ENCODE results near the gene DTL. TPM values are rescaled to one million over a fixed set of nuclear protein-coding genes. Genes with fewer than 3 reads are reported as not detected.

Gene DTL
- total RNA-seq, 1 experiment from 2014 or later: 73.0 TPM

GRCh38 chr1:212149566-212149965, 114.0 kb downstream of the DTL start:
- Histone ChIP-seq H2BK12ac (ENCODE audit: insufficient read length, low read depth, low read length) (no peak overlapping the region), H3K4me1 (ENCODE audit: insufficient read depth, low read length) (no peaks in the 10 kb centered on the region), H4K8ac (replicated peaks; ENCODE audit: insufficient read length, low read depth, low read length) (no peak overlapping the region), H4K5ac (ENCODE audit: insufficient read length, low read depth, low read length) (no peak overlapping the region), H3K79me1 (ENCODE audit: insufficient read depth, low read depth, low read length, poor library complexity, severe bottlenecking) (no peaks in the 10 kb centered on the region), H3K4ac (ENCODE audit: low read depth, low read length) (no peak overlapping the region), H3K4me2 (ENCODE audit: insufficient read depth, insufficient read length, low read length) (no peak overlapping the region), H3K27me3 (ENCODE audit: insufficient read depth, low read length) (no peaks in the 10 kb centered on the region), H2AFZ (ENCODE audit: low read length) (no peak overlapping the region), H3K23me2 (ENCODE audit: insufficient read length, low read depth, low read length, poor library complexity, severe bottlenecking) (no peaks in the 10 kb centered on the region), H3K14ac (ENCODE audit: insufficient read depth, low read length) (no peak overlapping the region), H3K23ac (ENCODE audit: insufficient read length, low read depth, low read length) (no peak overlapping the region), H3K18ac (ENCODE audit: insufficient read length, low read depth, low read length) (no peak overlapping the region), H4K91ac (ENCODE audit: insufficient read length, low read depth, low read length) (no peak overlapping the region), H2BK20ac (ENCODE audit: low read depth, low read length, poor library complexity, severe bottlenecking) (no peak overlapping the region), H2BK120ac (ENCODE audit: low read depth, low read length, poor library complexity, severe bottlenecking) (no peak overlapping the region), H3T11ph (ENCODE audit: low read length) (no peak overlapping the region), H3K9me3 (ENCODE audit: control insufficient read depth, low read depth, low read length) (no peaks in the 10 kb centered on the region), H2BK5ac (ENCODE audit: insufficient read length, low read length) (no peak overlapping the region), H3K9ac (ENCODE audit: extremely low read depth, insufficient read length, low read length) (no peak overlapping the region), H2BK15ac (ENCODE audit: low read depth, low read length) (no peak overlapping the region), H4K20me1 (ENCODE audit: control insufficient read depth, insufficient read depth, insufficient read length) (no peaks in the 10 kb centered on the region), H3K27ac (ENCODE audit: insufficient read length, low read depth, low read length) (no peak overlapping the region), H2AK5ac (ENCODE audit: insufficient read length, low read length) (no peak overlapping the region), H3K79me2 (ENCODE audit: insufficient read depth, low read length) (no peaks in the 10 kb centered on the region), H3K56ac (ENCODE audit: insufficient read length, low read depth, low read length) (no peak overlapping the region)
- peaks cover 2 to 6% (median 2%) of the 10 kb centered on the region in 3 experiments; a peak in 5 of 7 replicates for H3K36me3 Mint-ChIP-seq (ENCODE audit: insufficient read depth in 1 of 3, low read depth in 3 of 3)
- no peak overlapping the region for H3K4me3 Mint-ChIP-seq
- TF ChIP-seq, protein P1, sequence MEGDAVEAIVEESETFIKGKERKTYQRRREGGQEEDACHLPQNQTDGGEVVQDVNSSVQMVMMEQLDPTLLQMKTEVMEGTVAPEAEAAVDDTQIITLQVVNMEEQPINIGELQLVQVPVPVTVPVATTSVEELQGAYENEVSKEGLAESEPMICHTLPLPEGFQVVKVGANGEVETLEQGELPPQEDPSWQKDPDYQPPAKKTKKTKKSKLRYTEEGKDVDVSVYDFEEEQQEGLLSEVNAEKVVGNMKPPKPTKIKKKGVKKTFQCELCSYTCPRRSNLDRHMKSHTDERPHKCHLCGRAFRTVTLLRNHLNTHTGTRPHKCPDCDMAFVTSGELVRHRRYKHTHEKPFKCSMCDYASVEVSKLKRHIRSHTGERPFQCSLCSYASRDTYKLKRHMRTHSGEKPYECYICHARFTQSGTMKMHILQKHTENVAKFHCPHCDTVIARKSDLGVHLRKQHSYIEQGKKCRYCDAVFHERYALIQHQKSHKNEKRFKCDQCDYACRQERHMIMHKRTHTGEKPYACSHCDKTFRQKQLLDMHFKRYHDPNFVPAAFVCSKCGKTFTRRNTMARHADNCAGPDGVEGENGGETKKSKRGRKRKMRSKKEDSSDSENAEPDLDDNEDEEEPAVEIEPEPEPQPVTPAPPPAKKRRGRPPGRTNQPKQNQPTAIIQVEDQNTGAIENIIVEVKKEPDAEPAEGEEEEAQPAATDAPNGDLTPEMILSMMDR (conservative IDR thresholded peaks at IDR 0.05): no peak
- peaks cover 5 to 6% of the 10 kb centered on the region in 2 experiments; a peak in 3 of 5 replicates for H3K9me3 Mint-ChIP-seq
- DNase-seq: no peak
- no CpG with 5 or more reads among the region's 4 CpGs for WGBS (ENCODE audit: extremely low coverage, insufficient read length, low lambda C conversion rate)
- peaks cover 9 to 13% of the 10 kb centered on the region in 2 experiments; a peak in 3 of 4 replicates for H3K4me1 Mint-ChIP-seq
- no peak overlapping the region for H3K27ac Mint-ChIP-seq
- H3K27me3 Mint-ChIP-seq (ENCODE audit: low read depth): no peaks in the 10 kb centered on the region

All from H9 (cell line).